ENCODE results near the gene LSM14B. TPM values are rescaled to one million over a fixed set of nuclear protein-coding genes. Genes with fewer than 3 reads are reported as not detected.

LSM14B gene
- total RNA-seq, 1 experiment from 2014 or later, result 51.3 TPM

DNA sequence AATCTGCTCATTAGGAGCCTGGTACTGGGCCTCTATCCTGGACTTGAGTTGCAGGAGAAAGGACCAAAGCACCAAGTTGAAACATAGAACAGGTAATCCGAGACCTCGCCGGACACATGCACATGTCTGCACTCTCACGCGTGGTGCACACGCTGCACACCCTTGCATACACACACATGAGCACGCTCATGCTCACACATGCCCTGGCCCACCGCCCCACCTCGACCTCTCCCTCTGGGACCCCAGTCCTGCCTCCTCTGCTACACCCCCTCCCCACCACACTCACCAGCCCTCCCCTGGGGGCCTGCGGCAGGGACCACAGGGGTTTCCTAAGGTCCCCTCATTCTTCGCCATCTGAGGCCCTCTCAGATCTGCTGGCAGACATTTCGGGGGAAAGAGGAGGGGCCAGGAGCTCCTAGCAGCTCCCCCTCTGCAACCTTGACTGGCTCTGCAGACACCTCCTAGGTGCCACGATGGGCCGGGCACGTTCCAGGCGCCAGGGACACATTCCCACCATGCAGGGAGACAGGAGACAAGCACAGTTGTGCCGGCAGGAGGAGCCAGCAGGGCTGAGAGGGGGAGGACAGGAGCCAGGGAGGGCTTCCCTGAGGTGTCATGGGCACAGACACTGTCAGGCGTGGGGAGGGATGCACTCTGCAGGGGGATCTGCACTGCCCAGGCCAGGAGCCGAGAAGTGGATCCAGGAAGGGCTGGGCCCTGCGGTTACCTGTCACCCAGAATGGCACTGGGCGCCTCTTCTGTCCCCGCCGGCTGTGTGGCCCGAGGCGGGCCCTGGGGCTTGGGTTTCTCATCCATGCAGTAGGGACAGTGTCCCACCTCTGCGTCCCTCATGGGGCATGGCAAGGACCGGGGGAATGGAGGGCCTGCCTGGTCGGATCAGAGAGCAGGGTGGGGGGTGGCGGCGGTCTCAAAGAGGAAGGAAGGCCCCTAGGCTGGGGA is 25.6 kb upstream of the LSM14B start (continued):
- no peak for TF ChIP-seq SIN3A (IDR thresholded peaks at IDR 0.05; ENCODE audit: low read depth)
- TF ChIP-seq POLR2A (IDR thresholded peaks at IDR 0.05; ENCODE audit: borderline replicate concordance, extremely low read depth, insufficient read depth, insufficient read length), result no peak
- no peak for TF ChIP-seq EGR1 (IDR thresholded peaks at IDR 0.05; ENCODE audit: low read depth)
- no peak for TF ChIP-seq YY1 (IDR thresholded peaks at IDR 0.05; ENCODE audit: extremely low read depth, insufficient replicate concordance, low read depth, low read length)
- TF ChIP-seq POLR2AphosphoS5 (IDR thresholded peaks at IDR 0.05; ENCODE audit: low read depth, low read length), result no peak
- no peak for TF ChIP-seq JUND (IDR thresholded peaks at IDR 0.05)
- no peak for TF ChIP-seq ELF1 (IDR thresholded peaks at IDR 0.05; ENCODE audit: borderline replicate concordance, low read depth)
- no peak for TF ChIP-seq EZH2phosphoT487 (IDR thresholded peaks at IDR 0.05; ENCODE audit: borderline replicate concordance)
- TF ChIP-seq MAX (IDR thresholded peaks at IDR 0.05), result no peak

DNA sequence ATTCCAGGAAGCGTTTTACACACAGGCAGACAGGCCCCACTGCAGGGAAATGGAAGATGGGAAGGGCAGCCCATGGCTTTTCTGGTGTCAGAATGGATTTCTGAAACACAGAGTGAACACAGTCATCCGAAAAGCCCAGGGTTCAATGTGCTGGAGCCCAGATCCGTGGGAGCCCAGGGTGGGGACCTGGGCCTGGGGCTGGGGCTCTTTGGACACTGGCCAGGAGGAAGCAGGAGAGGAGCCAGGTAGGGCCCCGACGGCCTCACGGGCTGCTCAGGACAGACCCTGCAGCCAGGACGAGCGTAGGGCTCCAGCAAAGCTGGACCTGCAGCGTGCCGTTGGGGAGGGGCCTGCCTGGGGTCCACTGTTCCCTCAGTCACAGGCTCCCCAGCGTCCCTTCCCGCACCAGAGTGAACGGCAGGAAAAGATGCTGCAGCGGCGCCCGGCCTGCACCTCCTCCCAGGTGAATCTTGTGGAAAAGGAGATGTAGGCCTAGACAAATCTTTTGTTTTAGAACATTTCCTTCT is 24.3 kb upstream of the LSM14B start:
- Histone ChIP-seq H3K9me3 (ENCODE audit: control insufficient read depth in 1 of 2, insufficient read depth in 1 of 2, low read depth in 1 of 2, low read length in 2 of 2) (no peaks in the 10 kb centered on the region), H3K27ac (ENCODE audit: low read depth, low read length) (no peak overlapping the region), H3K79me2 (ENCODE audit: insufficient read depth, low read length) (no peaks in the 10 kb centered on the region), H3K36me3 (ENCODE audit: control insufficient read depth in 1 of 2, insufficient read depth in 2 of 2, low read length in 2 of 2) (no peaks in the 10 kb centered on the region), H2AFZ (ENCODE audit: low read depth, low read length, poor library complexity, severe bottlenecking) (no peak overlapping the region), H4K20me1 (ENCODE audit: insufficient read depth) (no peaks in the 10 kb centered on the region), H3K27me3 (ENCODE audit: insufficient read depth, low read length) (no peaks in the 10 kb centered on the region), H3K9me2 (ENCODE audit: insufficient read depth) (no peaks in the 10 kb centered on the region), H3K9ac (ENCODE audit: low read length) (no peak overlapping the region), H3K4me2 (ENCODE audit: low read length) (no peak overlapping the region), H3K4me1 (ENCODE audit: control insufficient read depth in 1 of 2, insufficient read depth in 2 of 2, low read length in 2 of 2) (peaks cover 0 to 7% of the 10 kb centered on the region in 2 experiments; a peak in 2 of 4 replicates), H3K4me3 (replicated peaks in 1 of 2; ENCODE audit: low read depth in 1 of 2, low read length in 2 of 2) (no peak overlapping the region)
- ATAC-seq, result no peak
- intact Hi-C loops (cut with micrococcal nuclease), result no loop called here
- ChIA-PET RAD21 (ENCODE audit: low non-redundant PET in 1 of 2, low total read pairs in 2 of 2, uncharacterized antibody in 2 of 2, unreplicated experiment in 2 of 2) (no interaction called here), POLR2A (no interaction called here), CTCF (no interaction called here)
- DNase-seq (ENCODE audit: low read depth, low spot score), result no peak
- BruUV-seq (replicated peaks), result no TSS peak
- TF ChIP-seq TCF7L2 (IDR thresholded peaks at IDR 0.05; ENCODE audit: borderline replicate concordance, extremely low read depth, insufficient read depth, insufficient read length) (no peak), POLR2AphosphoS5 (IDR thresholded peaks at IDR 0.05; ENCODE audit: low read depth, low read length) (no peak), ELF1 (IDR thresholded peaks at IDR 0.05; ENCODE audit: borderline replicate concordance, low read depth) (no peak), SIN3A (IDR thresholded peaks at IDR 0.05; ENCODE audit: low read depth) (no peak), EZH2phosphoT487 (IDR thresholded peaks at IDR 0.05; ENCODE audit: borderline replicate concordance) (no peak), ATF3 (IDR thresholded peaks at IDR 0.05) (no peak), POLR2A (IDR thresholded peaks at IDR 0.05; ENCODE audit: borderline replicate concordance, extremely low read depth, insufficient read depth, insufficient read length) (no peak), ZFX (IDR thresholded peaks at IDR 0.05) (no peak), MAX (IDR thresholded peaks at IDR 0.05) (no peak), YY1 (IDR thresholded peaks at IDR 0.05; ENCODE audit: extremely low read depth, insufficient replicate concordance, low read depth, low read length) (no peak)
- TF ChIP-seq, protein P1, sequence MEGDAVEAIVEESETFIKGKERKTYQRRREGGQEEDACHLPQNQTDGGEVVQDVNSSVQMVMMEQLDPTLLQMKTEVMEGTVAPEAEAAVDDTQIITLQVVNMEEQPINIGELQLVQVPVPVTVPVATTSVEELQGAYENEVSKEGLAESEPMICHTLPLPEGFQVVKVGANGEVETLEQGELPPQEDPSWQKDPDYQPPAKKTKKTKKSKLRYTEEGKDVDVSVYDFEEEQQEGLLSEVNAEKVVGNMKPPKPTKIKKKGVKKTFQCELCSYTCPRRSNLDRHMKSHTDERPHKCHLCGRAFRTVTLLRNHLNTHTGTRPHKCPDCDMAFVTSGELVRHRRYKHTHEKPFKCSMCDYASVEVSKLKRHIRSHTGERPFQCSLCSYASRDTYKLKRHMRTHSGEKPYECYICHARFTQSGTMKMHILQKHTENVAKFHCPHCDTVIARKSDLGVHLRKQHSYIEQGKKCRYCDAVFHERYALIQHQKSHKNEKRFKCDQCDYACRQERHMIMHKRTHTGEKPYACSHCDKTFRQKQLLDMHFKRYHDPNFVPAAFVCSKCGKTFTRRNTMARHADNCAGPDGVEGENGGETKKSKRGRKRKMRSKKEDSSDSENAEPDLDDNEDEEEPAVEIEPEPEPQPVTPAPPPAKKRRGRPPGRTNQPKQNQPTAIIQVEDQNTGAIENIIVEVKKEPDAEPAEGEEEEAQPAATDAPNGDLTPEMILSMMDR (IDR thresholded peaks at IDR 0.05 in 2 of 3, conservative IDR thresholded peaks at IDR 0.05 in 1 of 3; ENCODE audit: borderline replicate concordance in 1 of 3, insufficient read depth in 1 of 3, low read depth in 2 of 3, low read length in 2 of 3), result no peak
- TF ChIP-seq, protein P2, sequence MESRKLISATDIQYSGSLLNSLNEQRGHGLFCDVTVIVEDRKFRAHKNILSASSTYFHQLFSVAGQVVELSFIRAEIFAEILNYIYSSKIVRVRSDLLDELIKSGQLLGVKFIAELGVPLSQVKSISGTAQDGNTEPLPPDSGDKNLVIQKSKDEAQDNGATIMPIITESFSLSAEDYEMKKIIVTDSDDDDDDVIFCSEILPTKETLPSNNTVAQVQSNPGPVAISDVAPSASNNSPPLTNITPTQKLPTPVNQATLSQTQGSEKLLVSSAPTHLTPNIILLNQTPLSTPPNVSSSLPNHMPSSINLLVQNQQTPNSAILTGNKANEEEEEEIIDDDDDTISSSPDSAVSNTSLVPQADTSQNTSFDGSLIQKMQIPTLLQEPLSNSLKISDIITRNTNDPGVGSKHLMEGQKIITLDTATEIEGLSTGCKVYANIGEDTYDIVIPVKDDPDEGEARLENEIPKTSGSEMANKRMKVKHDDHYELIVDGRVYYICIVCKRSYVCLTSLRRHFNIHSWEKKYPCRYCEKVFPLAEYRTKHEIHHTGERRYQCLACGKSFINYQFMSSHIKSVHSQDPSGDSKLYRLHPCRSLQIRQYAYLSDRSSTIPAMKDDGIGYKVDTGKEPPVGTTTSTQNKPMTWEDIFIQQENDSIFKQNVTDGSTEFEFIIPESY (IDR thresholded peaks at IDR 0.05; ENCODE audit: extremely low read depth, insufficient replicate concordance, low read length), result no peak
